DMS53 (cell line): ENCODE measurements around the gene RCAN2.
"Not testable (repeated sequence)": the region's sequence is repeated elsewhere in the genome, so short reads cannot be mapped to it uniquely, and the experiment has no call there.

Source experiments
- DNase-seq: peaks from one replicate; lab custom pipeline; 2025; lab: John Stamatoyannopoulos, UW

RCAN2 gene

DNA sequence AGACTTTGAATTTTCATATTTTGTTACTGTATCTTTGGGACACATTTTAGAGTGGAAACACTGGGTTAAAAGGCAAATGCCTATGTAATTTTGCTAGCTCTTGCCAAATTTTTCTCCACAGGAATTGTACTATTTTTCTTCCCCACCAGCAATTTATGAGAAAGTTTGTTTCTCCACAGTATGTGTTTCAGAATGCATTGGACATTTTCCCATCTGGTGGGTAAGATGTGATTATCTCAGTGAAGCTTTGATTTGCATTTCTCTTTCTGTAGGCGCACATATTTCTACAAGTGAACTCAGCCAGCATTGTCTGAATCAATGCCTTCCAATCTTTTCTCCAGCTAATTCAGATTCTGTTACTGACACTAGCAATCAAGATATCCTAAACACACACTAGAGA is 157.8 kb downstream of the RCAN2 start:
- DNase-seq = no peak

DNA sequence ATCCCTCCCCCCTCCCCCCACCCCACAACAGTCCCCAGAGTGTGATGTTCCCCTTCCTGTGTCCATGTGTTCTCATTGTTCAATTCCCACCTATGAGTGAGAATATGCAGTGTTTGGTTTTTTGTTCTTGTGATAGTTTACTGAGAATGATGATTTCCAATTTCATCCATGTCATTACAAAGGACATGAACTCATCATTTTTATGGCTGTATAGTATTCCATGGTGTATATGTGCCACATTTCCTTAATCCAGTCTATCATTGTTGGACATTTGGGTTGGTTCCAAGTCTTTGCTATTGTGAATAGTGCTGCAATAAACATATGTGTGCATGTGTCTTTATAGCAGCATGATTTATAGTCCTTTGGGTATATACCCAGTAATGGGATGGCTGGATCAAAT is 158.8 kb downstream of the RCAN2 start:
- DNase-seq = not testable (repeated sequence)

DNA sequence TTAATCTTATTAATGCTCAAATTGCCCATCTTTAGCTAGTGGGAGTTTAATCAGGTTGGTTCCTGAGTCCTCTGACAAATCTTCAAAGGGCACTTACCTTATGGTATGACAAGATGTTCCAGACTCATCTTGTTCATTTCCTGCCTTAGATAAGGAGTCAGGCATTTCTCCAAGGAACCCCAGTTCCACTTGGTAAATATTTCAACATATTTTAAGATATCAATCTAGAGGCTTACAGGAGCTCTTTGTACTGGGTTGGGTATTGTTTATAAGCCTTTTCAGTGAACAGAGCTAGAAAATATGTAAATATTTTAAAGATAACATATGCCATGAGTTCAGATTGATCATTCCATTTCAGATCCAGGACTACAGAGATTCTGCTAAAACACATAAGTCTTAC is 159.8 kb downstream of the RCAN2 start:
- no peak for DNase-seq

DNA sequence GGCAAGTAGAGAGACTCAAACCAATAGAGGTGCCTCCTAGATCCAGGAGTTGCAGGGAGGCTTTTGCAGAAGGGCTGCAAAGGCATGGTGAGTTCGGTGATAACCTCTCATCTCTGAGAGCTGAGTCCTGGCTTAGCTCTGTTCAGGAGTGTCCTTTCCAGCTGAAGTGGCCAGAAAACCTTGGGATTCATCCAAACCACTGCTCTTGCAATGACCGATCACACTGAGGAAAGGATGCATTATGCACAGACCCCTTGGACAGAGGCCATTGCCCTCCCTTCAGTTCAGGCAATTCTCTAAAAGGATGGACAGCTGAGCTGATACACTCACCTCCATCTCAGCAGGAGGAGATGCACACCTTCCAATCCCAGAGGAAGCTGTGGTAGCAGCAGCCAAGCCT is 161.7 kb downstream of the RCAN2 start:
- DNase-seq = no peak

DNA sequence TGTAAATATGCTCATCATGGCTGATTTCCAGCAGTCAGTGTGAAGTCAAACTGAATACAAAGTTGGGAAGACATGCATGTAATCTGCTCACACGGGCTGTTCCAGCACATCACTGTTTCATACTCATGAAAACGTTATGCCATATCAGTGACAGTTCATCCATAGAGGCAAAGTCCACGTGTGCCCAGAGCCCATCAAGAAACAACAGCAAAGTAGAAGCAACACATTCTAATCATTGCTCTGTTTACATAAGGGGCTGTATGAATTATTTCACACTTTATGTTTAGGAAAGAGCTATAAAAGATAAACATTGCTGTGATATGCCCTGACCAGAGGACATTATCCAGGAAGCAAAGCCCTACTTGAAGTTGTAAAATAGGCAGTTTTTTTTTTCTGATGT is 163.5 kb downstream of the RCAN2 start:
- no peak for DNase-seq

DNA sequence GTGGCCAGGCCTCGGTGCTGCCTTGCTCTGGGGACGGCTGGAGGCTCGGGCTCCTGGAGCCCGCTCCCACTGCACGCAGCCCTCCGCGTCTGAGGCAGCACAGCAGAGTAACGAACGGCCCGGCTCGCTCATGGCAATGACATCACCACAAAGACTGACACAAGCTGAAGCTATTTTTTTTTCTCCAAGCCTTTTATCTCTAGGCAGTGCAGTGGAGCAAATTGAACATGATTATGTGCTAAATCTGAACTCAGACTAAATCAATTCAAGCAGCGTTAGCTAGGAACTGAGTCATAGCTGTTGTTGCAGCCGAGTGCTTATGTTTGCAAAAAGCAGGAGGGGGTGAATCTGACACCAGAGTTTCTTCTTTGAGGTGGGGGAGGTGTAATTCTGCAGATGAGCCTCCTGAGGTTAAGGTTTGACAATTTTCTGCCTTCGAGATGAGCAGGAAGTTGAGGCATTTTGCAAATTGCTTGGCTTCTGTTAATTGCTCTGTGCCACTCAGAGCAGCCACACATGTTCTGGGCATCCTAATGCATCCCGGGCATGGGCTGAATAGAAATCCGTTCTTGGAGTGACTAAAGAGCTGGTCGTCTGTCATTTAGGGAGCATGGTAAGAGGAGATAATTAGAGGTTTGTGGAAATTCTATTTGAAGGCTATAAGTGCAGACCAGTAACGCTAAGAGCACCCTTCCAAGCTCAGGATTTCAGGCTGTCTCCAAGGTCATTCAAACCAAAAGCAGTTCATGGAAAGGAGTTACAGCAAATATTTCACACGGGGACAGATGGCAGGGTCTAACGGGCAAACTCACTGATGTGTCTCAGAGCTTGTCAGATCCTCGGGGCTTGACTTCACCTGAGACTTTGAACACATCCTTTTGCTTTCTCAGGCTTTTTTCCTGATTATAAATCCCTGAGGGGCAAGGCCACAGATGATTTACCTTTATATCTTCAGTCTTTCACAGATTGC is 165.4 kb downstream of the RCAN2 start:
- DNase-seq = peak; percentile 58

DNA sequence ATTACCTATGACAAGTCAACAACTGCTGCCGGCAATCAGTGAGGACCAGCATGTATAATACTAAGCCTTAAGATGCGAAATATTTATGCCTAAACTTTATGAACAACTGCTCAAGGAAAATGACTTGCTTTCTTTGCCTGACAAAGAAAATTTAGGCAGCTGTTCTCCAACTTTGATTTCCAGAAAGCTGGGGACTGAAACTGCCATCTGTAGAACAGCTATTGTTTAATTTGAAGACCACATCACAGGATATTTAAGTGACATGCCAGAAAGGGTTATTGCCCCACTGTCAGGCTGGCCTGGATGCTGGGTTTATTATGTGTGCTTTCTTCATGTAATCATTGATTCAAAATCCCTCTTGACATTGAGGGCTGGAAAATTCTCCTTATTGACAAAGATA is 166.5 kb downstream of the RCAN2 start:
- no peak for DNase-seq

DNA sequence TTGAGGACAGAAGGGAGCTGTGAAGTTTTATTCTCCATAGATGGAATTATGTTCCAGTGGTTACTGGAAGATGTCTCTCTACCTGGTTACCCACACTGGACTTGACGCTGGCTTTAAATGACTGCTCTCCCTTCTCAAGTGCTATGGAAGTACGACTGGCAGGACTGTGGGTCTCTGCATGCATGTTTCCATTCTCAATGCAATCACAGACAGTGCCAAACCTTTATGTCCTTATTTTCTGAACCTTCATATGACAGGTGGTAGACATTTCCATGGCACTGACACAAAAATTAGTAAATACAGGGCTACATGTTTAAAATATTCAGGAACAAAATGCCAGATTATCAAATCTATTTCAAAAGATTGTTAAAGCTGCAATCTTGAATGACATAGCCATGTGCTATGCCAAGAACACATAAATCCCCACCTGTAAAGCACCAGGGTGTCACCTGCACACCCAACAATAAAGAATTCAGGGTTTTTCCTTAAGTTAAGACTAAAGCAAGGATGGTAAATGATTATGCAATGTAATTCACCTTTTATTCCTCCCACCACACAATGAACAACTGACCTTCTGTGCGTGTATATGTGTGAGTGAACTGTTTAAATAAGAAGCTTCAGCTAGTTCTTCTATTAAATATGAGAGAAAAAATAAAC is 167.2 kb downstream of the RCAN2 start:
- DNase-seq = no peak

DNA sequence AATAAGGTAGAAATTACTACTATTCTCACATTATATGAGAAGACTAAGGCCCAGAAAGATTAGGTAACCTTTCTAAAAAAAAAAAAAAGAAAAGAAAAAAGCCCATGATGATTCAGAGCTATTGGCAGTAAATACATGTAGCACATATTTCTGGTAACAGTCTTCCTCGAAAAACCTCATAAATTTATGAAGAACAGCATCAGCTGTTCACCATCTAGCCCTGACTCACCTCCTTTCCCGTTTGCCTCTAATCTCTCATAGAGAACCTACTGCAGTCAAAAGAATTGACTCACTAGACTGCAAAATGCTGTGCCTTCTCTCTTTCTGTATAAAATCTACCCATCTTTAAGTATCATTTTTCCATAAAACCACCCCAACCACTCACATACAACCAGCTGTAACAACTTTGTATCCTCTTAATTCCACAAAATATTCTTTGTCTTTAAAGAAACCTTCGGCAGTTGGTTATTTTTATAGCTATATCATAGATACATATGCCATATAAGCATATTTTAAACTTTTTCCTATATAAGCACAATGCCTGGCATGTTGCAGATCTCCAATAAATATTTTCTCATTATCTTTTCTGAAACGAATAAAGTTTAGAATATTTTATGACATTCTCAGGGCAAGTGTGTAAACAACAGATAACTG is 167.8 kb downstream of the RCAN2 start:
- no peak for DNase-seq

DNA sequence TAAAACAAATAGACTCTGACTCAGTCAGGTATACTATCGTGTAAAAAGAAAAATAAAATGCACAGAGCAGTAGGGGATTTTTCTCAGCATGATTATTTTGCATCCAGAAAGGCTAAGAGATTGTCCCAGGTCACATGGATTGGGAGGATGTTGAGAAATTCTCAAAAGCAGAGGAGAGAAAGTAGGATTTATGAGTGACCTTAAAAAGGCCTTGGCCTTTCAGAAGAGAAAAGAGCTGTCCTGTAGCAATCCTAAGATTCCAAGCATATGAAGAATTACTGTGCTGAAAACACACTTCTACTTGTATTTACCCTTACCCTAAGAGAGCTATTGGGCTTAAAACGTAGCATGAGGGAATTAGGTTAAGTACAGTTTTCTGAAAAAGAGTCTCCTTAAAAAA is 170.7 kb downstream of the RCAN2 start:
- no peak for DNase-seq

DNA sequence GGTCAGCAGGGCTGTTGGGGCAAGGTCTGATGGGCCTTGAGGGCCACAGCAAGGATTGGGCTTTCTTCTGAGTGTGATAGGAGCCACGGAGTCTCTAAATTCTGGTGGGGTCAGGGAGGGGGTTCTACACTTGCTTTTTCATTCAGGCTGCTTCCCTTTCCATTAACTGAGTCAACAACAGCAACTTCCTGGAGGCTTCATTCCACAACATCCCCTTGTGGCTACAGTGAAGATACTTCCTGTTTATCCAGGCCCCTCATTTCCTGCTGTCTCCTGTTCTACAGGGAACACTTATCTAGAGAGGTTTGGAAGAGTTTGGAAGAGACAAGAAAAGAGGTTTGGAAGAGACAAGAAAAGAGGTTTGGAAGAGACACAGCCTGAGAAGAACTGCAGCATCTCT is 175.7 kb downstream of the RCAN2 start:
- DNase-seq = no peak

DNA sequence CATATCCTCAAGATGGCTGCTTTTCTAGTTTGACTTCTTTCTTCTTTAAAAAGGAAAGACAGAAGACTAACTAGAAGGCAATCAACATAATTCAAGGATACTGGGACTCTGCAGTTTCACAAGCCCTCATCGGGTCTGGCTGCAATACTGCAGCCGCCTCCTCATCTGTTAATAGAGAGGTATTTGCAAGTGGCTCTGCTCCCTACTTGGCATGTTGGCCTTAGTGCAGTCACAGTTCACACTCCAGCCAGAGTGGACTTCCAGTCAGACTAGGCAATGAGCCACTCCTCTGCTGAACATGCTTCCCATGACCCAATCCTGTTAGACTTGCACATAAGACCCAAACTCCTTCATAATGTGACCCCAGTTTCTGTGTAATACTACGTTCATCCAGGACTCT is 178.6 kb downstream of the RCAN2 start:
- DNase-seq = no peak

DNA sequence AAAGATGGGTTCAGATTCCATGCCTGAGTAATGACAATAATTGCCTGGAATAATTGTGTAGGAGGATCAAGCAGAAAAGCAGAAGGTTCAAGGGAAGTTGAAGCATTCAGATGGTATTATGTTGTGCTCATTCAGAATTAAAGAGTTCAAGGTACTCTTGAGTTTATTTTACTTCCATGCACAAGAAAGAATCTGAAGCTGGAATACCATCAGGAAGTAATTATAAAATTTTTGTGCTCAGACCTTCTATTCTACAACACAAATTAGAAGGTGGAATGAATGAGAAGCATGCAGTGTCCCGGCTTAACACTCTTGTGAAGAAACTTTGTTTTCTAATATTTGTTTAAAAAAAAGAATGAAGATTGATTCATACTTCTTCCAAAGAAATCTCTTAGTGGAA is 181.1 kb downstream of the RCAN2 start:
- no peak for DNase-seq

DNA sequence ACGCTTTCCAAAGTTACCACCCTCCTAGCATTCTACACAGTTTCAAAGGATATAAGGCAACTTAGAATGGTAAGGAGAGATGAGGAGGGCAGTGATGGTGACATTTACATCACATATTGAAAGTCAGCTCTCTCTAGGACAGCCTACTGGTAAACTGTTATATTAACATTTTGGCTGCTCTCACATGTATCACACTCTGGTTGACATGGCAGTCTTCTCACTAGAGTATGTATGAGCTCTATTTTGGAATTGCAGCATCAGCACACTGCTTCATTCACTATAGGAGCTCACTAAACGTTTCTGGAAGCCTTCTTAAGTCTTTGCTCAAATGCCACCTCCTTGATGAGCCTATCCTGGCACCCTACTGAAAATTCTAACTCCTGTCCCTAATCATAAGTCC is 184.8 kb downstream of the RCAN2 start:
- no peak for DNase-seq

DNA sequence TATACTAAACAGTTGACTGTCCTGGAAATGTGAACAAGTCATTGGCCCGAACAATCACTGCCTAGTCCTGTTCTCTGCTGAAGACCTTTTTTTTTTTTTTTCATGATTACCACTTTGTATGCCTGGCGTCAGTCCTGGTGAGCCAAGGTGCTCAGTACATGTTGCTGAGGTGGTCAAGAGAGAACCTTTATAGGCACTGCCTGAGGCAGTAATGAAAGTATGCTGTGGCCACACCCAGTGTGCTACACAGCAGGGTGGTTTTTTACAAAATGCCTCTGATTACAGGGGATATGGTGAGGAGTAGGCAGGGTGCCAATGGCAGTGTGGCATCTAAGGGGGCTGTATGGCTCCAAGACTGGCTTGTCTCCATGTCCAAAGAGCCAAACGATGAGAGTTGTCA is 185.4 kb downstream of the RCAN2 start:
- DNase-seq = no peak

DNA sequence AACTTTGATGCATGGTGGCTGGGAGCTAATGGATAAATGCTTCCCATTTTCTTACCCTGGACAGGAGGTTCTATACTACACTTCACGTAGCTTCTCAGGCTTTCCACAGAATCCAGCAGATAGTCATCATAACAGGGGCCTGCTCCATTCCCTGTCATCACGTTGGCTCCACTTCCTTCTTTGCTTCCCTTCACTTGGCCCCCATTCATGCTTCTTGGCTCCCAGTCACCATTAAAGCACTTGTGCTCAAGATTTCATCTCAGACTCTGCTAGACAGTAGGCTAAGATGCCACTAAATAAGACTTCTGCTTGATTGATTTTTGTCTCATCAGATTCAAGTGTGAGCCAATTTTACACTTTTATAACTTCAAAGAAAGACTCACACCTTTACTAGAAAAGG is 186.0 kb downstream of the RCAN2 start:
- DNase-seq = no peak

DNA sequence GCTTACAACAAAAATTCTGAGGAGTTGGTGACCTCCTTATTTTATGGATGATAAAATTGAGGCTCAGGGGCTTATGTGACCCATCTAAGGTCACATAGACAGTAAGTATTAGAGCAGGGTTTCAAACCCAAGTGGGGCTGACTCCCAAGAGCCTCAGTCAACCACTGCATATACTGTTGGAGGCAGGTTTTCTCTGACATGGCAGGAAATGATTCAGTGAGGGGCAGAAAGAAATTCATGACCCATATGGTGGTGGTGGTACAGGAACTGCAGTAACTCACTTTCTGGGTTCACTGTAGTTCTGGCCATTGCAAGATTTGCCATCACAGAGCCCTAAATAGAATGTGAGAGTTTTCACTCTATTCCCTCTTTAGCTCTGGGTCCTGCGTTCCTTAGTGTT is 188.4 kb downstream of the RCAN2 start:
- DNase-seq = no peak

DNA sequence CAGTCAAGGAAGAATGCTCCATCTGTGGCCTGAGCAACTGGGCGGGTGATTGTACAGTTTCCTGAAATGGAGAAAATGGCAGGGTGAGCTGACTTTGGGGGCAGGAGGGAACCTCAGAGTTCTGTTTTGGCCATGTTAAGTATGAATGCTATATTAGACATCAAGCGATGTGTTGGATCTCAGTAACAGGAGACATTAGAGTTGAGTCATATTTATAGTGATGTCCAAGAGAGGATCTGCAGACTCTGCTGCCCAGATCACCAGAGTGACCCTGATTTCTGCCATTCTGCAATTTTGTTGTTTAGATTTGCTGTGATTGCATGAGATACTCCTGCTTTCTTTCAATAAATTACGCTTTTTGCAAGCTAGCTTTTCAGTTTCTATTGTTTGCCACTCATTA is 189.1 kb downstream of the RCAN2 start:
- DNase-seq = no peak

DNA sequence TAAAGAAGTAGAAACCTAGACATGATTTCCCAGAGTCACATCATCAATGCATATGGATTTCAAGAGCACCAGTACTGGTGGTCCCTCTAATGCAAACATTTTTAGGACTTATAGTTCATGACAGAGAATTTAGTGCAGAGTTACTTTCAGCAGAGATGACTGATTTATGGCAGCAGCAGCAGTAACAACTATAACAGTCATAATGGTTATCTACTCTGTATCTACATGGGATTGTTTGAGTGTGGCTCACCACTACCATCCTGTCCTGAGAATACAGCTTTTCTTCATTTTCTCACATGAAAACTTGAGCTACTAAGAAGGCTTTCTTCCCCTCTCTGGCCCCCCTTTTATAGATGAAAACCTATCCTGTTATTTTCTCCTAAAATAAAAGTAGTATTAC is 192.0 kb downstream of the RCAN2 start:
- no peak for DNase-seq

DNA sequence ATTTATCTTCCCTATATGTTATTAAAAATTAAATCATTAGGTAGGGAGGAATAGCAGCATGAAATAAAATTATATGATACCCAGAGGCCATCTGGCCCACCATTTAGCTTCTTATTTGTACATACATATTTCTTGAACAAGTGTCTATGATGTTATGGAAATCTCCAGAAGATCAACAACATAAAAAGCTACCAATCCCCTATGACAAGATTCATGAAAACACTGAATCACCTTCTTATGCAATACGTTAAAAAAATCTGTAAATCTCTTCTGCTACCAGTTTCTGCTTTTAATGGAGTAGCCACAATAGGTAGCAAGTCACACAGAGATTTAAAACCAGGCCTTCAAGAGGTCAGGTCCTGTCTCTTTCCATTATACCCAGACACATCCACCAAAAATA is 194.7 kb downstream of the RCAN2 start:
- no peak for DNase-seq

DNA sequence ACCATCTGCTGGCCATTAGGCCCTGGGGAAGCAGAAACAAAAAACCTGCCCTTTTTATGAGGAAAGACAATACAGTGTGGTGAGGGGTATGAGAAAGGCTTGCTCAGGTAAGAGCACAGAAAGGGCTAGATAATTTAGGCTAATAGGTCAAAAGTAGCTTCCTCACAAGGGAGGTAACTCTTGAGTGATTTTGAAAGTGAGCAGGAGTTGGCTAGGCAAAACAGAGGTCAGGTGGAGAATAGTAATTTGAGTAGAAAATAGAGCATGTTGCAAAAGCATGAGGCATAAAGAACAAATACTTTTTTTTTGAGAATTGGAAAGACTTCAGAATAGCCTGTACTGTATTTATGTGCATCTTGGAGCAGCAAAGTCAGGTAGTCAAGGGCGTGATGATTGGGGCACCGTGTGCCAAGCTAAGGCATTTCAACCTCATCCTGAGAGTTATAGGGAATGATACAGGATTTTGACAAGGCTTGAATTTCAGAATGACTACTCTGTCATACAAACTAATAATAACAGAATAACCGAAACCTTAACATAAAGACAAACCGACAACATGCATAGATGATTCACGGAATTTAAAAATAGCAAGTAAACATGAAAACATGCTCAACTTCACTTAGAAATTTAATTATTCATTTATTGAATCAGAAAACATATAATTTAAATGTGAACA is 197.5 kb downstream of the RCAN2 start:
- DNase-seq = no peak

DNA sequence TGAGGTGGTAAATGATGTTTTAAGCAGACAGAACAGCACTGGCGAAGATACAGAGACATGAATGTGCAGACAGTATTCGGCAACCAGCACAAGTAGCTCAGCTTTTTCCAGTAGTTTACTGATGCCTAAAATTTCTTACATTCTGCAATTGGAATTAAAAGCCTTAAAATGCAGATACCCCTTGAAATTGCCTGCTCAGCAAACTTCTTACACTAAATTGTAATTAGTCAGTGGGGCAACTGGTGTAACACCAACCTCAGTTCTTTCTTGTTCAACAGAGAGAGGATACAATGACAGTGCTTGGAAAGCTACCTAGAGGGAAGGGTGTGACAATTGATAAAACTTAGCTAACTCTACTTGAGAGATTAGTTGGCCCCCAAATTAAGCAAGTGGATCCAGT is 199.4 kb downstream of the RCAN2 start:
- no peak for DNase-seq

DNA sequence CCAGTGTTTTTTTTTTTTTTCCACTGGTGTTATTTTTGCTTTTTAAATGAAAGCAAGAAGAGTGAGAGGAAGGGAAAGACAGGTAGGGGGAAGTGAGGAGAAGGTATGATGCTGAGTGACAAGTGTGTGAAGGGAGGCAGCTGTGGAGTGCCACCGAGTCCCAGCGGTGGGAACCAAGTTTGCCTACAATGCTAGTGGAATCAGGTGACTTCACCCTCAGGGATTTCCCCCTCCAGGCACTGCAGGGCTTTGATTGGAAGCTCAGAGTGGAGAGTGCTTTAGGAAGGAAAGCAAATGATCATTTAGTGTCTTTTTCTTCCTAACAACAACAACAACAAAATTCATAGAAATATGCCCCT is 200.0 kb downstream of the RCAN2 start:
- DNase-seq = no peak
